GM18951 (cell line): ENCODE data around the gene UEVLD.

Experiments used
- POLR2A ChIP-seq: IDR thresholded peaks from 4 replicates; pipeline ENCODE4 v1.6.1; 2011; ENCODE audit warnings: mild to moderate bottlenecking; ENCODE audit not compliant: insufficient read length, insufficient read depth; ENCODE audit errors: extremely low read depth
- in situ Hi-C: fragments of 300-500 bp; cut with MboI; formaldehyde crosslinking; loops from one replicate; pipeline ENCODE4 v1.12.0; 2022; ENCODE audit warnings: low sequenced_read_pairs, mixed read lengths, inconsistent platforms; ENCODE audit not compliant: unreplicated experiment

Gene UEVLD

DNA sequence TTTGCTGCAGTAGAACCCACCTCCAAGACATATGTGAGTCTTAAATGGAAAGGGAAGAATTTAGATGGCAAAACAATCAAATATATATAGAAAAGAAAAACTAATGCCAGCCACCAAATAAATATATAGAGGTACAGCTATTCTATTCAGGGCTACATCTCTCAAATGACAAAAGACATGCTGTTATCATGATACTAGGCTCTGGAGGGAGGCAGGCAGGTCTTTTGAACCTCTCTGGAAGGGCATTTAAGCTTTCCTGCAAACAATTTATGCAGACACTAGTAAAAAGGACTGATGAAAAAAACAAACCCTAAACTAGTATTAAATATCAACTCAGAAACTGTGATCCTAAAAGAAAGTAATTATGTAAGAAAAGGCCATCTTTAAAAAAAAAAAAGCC is 24.4 kb downstream of the UEVLD start:
- in situ Hi-C loops = no loop called here
- TF ChIP-seq POLR2A = no peak

DNA sequence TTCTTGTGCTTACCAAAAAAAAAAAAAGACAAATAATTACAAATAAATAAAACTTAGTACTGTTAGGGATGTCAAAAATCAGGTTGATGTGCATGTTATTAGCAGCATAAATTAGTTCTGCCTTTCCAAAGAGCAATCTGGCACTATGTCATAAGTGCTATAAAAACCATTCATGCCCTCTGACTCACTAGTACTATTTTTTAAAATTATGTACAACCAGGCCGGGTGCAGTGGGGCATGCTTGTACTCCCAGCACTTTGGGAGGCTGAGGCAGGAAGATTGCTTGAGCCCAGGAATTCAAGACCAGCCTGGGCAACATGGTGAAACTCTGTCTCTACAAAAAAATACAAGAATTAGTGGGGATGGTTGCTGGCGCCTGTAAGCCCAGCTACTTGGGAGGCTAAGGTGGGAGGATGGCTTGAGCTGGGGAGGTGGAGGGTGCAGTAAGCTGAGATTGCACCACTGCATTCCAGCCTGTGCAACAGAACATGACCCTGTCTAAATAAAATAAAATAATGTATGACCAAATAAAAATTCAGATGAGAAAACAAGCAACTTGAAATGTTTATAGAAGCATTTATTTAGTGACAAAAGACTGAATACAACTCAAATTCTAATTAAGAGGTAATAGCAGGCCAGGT is 25.3 kb downstream of the UEVLD start:
- no peak for TF ChIP-seq POLR2A
- in situ Hi-C loops = no loop called here

DNA sequence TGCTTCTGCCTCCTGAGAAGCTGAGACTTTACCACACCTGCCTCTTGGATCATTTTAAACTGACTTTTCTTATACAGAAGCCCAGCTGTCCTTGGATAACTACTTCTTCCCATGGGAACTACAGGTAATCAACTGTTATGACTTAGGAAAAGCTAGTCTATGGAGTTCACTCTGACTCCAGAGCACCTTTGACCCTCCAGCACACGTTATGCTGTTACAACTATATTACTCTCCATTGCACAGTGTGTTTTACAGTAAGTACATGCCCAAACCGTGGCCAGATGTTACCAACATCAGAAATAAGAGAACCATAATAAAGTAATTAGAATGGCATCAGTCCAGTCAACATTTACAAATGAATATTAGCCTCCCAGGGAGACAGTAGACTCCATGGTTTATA is 40.5 kb downstream of the UEVLD start:
- TF ChIP-seq POLR2A = no peak
- in situ Hi-C loops = loop anchor here (25.0 kb wide), 1 partner anchor 189 kb away; the partner anchor contains the start of gene IGSF22

DNA sequence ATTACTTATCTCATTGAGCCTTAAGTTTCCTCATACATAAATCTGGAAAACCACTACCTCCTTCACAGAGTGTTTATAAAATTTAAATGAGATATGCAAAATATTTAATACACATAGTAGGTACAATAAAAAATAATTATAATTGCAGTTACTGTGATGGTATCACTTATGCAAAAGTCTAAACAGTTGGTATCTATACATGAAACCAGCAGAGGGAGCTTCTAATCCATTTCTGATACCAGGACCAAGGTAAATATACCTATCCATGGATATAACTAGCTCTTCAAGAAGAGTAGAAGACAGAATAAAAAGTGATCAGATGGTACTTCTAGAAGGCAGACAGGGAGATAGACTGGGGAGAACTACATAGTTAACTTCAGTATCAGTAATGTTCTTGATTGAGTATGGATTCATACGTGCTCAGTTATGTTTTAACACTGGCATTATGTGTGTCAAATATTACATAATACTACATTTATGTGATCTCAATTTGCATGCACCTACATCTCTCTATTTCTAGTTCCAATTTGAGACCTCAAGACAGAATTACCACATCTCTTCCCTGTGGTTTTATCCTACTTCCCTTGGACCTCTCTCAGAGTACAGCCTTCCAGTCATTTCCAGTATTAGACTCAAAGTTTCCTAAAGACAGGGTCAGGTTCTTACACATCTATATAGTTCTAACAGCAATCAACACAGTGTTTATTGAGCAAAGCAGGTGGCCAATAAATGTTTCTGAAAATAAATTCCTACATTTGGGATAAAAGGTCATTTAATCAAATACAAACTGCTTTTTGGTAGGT is 48.1 kb downstream of the UEVLD start:
- in situ Hi-C loops = loop anchor here (25.0 kb wide), 1 partner anchor 197 kb away; the partner anchor contains the start of gene IGSF22
- TF ChIP-seq POLR2A = no peak

DNA sequence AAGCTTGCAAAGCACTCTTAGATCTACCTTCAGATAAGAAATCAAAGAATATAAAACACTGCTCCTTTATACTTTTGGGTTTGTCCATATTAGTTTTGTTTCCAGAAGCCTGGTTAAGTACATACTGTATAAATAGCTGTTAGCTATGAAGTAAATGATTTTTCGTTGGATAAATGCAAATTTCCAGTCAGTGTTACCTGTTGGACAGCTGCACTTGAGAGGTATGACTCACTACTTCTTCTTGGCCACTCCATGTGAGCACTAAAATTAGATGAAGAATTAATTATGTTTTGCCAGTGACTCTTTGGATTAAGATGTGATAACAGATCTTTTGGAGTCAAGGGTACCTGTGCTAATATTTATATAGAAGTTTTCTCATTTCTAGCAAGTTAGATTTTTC is 52.3 kb downstream of the UEVLD start:
- no peak for TF ChIP-seq POLR2A
- in situ Hi-C loops = loop anchor here (25.0 kb wide), 1 partner anchor 201 kb away; the partner anchor contains the start of gene IGSF22

DNA sequence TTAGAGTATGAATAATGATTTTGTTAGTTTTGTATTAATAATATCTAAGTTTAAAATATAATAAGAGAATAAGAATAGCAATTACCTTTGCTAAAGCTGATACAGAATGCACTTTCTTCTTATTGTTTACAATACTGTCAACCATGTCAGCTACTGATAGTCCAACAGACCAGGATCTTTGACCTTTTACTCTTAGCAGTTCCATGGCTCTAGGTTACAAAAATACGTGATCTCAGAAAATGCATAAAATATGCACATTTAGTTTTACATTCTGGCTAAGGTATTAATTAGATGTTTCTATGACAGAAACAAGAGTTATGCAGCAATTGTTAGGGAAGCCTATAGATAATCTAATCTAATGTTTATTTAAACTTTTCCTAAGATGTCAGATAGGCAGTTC is 54.3 kb downstream of the UEVLD start:
- TF ChIP-seq POLR2A = no peak
- in situ Hi-C loops = loop anchor here (25.0 kb wide), 1 partner anchor 203 kb away; the partner anchor contains the start of gene IGSF22

DNA sequence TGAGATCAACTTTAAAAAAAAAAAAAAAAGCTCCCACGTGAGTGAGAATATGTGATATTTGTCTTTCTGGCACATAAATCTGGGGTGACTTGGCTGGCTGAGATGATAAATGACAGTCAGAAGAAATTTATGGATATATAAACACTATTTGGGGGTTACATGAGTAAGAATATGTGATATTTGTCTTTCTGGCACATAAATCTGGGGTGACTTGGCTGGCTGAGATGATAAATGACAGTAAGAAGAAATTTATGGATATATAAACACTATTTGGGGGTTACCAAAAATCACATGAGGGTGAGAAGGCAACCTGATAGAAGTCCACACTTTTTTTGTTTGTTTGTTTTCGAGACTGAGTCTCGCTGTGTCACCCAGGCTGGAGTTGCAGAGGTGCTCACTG is 55.2 kb downstream of the UEVLD start:
- in situ Hi-C loops = loop anchor here (25.0 kb wide), 1 partner anchor 204 kb away; the partner anchor contains the start of gene IGSF22
- TF ChIP-seq POLR2A = no peak

DNA sequence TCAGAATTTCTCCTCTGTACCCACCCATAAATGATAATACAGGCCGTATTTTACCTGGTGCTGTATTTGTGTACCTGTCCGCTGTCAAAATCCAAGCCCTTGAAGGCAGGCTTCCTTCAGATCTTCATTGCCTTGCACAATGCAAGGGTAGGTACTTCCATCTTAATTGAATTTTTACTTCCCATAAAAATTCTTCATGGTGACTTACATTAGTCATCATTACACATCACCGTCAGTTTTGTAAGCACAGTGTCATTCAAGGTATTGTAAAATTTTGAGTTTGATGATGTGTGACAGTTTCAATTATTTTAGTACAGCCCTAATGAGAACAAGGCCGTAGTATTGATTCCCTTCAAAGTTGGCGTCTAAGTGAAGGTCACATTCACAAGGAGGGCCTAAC is 61.0 kb downstream of the UEVLD start:
- TF ChIP-seq POLR2A = no peak
- in situ Hi-C loops = loop anchor here (25.0 kb wide), 1 partner anchor 210 kb away; the partner anchor contains the start of gene IGSF22

DNA sequence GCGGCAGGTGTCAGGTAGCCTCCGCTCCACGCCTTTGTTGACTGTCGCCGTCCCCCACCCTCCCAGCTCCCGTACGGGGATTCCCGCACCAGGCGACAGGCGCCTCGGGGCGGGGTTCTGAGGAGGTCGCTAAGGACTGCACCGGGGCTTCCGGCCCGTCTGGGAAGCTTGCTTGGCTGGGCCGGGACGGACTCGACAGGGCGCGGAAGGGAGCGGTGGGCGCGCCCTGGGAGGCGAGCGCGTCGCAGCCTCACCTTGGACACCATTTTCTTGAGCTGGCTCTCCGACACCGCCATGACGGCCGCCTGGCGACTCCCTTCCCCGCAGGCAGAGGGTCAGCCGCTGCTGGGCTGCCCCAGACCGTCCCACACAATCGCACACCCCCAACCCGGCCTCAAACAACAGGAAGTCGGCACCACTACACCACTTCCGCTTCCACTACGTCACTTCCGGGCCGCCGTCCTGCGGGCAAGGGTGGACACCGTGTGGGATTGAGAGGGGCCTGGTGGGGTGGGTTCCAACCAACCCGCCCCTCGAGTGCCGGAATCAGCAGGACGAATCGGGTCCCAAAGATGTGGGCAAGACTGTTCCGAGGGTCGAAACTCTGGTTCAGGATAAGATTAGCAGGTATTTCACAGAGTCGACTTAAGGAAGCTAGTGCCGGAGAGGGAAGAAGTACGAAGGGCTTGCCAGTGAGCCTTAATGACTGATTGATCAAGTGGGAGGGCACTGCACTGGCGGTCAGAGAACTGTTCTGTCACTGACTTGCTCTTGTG is 61.8 kb downstream of the UEVLD start, which contains the start of gene TSG101:
TSG101 (minus strand) TSS at position 422 of the 776 bp plus-strand sequence; CDS start at position 296, 126 bp downstream.
- peak; percentile 94 for TF ChIP-seq POLR2A
- in situ Hi-C loops = loop anchor here (25.0 kb wide), 1 partner anchor 211 kb away; the partner anchor contains the start of gene IGSF22

DNA sequence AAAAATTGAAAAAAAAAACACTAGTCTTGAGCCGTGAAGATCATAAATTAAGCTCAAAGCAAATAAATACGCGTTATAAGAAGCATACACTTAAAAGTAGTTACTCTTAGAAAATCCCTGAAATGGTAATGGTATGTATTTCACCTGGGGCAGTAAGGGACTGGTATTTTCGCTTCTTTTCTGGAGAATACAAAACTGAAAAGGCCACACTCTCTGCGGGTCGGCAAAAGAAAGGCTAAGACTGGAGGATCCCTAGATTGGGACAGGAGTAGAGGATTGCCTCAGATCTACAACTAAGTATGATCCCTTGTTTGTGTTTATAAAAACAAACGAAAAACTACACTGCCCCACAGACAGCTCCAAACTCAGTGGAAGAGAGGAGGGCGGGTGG is 62.4 kb downstream of the UEVLD start:
- in situ Hi-C loops = loop anchor here (25.0 kb wide), 1 partner anchor 211 kb away; the partner anchor contains the start of gene IGSF22
- no peak for TF ChIP-seq POLR2A

DNA sequence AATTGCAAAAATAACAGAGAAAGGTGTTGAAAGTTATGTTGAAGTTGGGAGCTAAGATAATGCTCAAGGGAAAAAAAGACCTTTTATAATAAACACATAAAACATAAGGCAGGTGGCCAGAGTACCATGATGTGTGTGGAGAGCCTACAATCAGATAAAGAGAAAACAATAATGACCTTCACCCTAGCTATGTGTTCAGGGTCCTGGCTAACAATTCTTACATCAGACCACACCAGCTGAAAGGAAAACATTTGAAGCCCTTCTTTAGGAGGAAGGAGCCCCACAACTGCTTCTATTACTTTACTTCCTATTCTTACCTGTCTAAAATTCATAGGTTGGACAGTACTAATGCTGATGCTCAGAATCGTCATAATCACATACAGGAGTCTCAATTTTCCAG is 64.3 kb downstream of the UEVLD start:
- TF ChIP-seq POLR2A = no peak
- in situ Hi-C loops = no loop called here

DNA sequence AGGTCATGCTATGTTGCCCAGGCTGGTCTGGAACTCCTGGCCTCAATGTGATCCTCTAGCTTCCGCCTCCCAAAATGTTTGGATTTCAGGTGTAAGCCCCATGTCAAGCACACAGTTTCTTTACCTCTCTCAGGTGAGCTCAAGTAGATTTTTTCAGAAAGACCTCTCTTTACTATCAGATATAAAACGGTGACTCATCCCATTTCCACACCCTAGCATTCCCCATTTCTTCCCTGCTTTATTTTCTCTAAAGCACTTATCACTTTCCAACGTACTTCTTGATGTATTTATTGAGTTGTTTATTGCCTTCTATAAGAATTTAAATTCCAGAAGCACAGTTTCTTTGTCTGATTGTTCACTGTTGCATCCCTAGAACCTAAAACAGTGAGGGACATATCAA is 65.5 kb downstream of the UEVLD start:
- in situ Hi-C loops = no loop called here

DNA sequence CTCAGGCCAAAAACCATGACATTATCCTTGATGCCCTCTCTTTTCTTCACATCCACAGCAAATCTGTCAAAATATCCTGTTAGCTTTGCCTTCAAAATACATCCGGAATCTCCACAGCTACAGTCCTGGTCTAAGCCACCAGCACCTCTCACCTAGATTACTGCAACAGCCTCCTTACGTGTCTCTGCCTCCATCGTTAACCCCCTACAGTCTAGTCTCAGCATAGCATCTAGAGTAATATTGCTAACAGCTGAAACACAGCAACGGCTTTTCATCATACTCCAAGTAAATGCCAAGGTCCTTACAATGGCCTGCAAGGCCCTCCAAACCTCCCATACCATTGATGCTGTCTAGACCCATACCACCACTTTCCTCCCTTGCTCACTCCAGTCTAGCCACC is 66.1 kb downstream of the UEVLD start:
- no peak for TF ChIP-seq POLR2A
- in situ Hi-C loops = no loop called here

More for the DNA sequence above, 65.5 kb downstream of the UEVLD start:
- no peak for TF ChIP-seq POLR2A

DNA sequence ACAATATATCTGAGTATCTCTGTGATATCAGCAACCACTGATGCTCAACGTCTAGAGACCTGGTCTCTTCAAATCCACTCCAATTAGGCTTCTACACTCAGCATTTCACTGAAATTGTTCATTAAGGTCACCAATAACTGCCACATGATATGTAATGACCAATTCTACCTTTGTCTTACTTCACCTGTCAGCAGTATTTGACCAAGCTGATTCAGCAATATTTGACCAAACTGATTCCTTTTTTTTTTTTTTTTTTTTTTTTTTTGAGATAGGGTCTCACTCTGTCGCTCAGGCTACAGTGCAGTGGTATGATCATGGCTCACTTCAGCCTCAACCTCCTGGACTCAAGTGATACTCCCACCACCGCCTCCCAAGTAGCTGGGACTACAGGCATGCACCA is 67.4 kb downstream of the UEVLD start:
- in situ Hi-C loops = no loop called here
- TF ChIP-seq POLR2A = no peak
